Measurements from ENCODE around the gene AP1M1.

AP1M1 gene

GRCh38 chr19:16185768-16186123, 12.0 kb upstream of the AP1M1 start:
- peak in 2 of 3 experiments; percentile 71 to 78 for DNase-seq

- DNase-seq, result no peak
Measured at GRCh38 chr19:16188521-16188920, 9.2 kb upstream of the AP1M1 start.

- no peak for DNase-seq
Measured at GRCh38 chr19:16190198-16190597, 7.5 kb upstream of the AP1M1 start.

- DNase-seq, result no peak
Measured at GRCh38 chr19:16190736-16191135, 7.0 kb upstream of the AP1M1 start.

- DNase-seq, result no peak
Measured at GRCh38 chr19:16191216-16191908, 6.3 kb upstream of the AP1M1 start.

GRCh38 chr19:16193466-16193865, 4.2 kb upstream of the AP1M1 start:
- no peak for DNase-seq

- DNase-seq, result no peak
Measured at GRCh38 chr19:16197188-16197621, 506 bp upstream of the AP1M1 start.

GRCh38 chr19:16198370-16198651, 600 bp downstream of the AP1M1 start:
- no peak for DNase-seq

- no peak for DNase-seq
Measured at GRCh38 chr19:16199275-16199932, 1.7 kb downstream of the AP1M1 start.

GRCh38 chr19:16200038-16201010, 2.6 kb downstream of the AP1M1 start:
- DNase-seq, result no peak

- no peak for DNase-seq
Measured at GRCh38 chr19:16201011-16201391, 3.3 kb downstream of the AP1M1 start.

GRCh38 chr19:16202320-16203255, 4.9 kb downstream of the AP1M1 start:
- DNase-seq, result peak in 1 of 3 experiments; percentile 14

- peak in 2 of 3 experiments; percentile 75 to 85 for DNase-seq
Measured at GRCh38 chr19:16203256-16204004, 5.7 kb downstream of the AP1M1 start.

- no peak for DNase-seq
Measured at GRCh38 chr19:16204005-16204294, 6.2 kb downstream of the AP1M1 start.

GRCh38 chr19:16205205-16206045, 7.7 kb downstream of the AP1M1 start:
- no peak for DNase-seq

GRCh38 chr19:16206046-16206605, 8.4 kb downstream of the AP1M1 start:
- no peak for DNase-seq

- no peak for DNase-seq
Measured at GRCh38 chr19:16206637-16207036, 8.9 kb downstream of the AP1M1 start.

GRCh38 chr19:16207063-16207462, 9.4 kb downstream of the AP1M1 start:
- DNase-seq, result no peak

- no peak for DNase-seq
Measured at GRCh38 chr19:16207490-16208025, 9.8 kb downstream of the AP1M1 start.

- no peak for DNase-seq
Measured at GRCh38 chr19:16208064-16208759, 10.5 kb downstream of the AP1M1 start.
